ENCODE data around the gene NLGN4X.

The NLGN4X gene

DNA sequence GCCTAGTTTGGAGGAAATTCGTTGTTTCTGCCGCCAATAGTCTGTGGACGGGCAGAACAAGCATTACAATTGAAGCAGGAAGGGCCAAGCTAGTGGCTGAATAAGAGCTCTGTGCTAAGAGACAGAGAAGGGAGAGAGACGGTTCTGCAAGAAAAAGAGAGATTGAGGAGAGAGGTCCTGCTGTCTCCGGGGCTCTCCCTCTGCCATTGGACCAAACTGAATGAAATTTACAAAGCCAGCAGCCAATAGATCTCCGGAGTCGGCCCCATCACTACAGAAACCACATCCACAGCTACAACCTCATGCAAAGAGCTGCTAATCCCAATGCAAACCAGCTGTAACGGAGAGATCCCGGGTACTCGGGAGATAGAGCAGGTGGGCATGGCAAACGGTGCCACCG is at the start of gene NLGN4X:
TSS of gene NLGN4X (minus strand) at position 148 of the 400 bp plus-strand sequence. CDS start 77,401 bp downstream, outside the sequence.
- no peak for DNase-seq

DNA sequence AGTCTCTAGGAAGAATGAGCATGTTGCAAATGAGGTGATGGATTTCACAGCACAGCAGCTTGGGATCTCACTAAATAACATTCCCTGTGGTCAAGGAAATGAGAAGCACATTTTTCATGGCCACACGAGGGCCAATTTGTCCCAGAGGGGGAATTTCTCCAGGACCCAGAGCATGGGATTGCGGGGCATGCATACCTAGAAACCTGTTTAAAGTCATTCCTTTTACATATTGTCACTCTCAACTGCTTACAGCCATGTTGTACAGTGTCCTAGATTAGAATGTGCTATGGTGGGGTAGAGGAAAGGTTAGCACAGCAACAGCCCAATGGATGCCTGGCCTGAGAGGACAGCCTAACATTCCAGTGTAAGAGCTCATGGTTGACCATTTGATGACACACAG is 37.4 kb upstream of the NLGN4X start:
- DNase-seq: no peak

DNA sequence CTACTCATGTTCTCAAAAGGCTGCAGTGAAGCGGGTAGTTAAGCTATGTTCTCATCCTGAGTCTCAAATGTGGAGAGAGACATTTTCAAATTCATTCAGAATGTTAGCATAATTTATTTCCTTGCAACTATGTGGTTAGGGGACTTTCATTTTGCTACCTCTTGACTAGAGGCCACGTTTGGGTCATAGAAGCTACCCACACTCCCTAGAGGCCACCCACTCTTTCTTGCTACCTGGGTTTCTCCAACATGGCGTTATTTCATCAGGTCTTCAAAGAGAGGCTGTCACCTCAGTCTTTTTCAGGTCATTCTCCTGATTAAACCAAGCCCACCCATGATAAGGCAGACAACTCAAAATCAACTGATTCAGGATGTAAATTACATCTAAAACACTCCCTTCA is 34.3 kb upstream of the NLGN4X start:
- DNase-seq: no peak

DNA sequence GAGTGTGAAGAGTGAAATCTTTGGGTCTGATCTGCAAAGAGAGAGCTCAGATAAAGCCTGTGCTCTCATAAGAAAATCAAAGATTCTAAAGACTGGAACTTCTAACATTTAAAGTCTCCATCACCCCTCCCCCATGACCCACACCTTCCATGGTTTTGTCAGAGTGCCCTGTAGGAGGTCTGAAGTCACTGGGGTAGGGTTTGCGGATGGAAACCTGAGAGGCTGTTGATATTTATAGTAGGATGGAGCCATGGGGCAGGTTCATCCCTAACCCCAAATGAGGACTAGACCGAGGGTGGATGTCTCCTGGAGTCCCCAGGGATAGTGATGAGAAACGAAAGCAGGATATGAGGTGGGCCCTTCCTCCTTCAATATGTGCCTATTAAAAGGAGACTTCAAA is 28.4 kb upstream of the NLGN4X start:
- DNase-seq: no peak

DNA sequence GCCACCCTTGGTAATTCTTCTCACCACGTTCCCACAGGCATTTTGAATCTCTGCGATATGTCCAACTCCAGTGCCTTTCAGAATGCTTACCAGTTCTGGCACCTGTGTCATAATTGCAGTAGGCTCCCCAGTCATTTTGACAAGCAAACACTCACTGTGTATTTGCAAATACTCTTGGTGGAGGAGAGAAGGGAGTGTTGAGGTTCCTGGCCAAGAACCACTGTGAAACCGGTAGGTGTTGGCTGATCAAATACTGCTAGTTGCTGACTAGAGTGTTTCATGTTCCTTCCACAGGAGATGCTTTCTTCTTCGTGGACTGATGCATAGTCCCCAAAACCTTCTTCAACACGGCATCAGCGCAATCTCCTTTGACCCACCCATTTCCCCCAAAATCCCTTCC is 16.0 kb upstream of the NLGN4X start:
- DNase-seq: no peak

DNA sequence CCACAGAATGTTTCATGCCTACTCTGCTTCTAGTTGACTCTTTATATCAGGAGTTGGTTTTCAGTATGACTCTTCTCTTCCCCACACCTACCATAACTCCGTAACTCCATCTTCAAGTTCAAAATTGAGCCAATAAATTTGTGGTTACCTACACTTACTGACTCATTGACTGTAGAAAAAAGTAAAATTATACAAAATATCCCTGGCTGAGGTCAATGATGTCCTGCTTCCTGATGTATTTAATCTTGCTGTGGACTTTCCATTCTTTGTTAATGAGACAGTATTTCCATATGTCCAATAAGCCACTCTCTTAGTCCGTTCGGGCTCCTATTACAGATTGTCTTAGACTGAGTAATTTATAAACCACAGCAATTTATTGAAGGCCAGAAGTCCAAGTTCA is 9.9 kb upstream of the NLGN4X start:
- DNase-seq: no peak

DNA sequence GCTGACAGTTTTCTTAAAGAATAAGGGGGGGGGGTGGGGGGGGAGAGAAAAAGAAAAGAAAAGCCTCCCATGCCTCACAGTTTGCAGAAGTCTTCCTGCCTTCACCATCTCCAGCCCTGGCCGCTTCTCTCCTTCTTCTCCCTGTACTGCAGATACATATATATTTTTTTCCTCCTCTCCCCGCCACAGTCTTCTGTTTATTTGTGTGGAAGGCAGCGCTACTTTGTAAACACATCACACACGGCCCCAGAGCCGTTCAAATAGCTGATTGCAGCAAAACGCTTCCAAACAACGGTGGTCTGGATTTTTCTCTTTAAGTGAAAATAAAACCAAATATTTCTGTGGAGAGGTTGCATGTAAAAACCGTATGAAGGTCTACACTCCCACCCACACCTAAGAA is 732 bp downstream of the NLGN4X start:
- DNase-seq: no peak

DNA sequence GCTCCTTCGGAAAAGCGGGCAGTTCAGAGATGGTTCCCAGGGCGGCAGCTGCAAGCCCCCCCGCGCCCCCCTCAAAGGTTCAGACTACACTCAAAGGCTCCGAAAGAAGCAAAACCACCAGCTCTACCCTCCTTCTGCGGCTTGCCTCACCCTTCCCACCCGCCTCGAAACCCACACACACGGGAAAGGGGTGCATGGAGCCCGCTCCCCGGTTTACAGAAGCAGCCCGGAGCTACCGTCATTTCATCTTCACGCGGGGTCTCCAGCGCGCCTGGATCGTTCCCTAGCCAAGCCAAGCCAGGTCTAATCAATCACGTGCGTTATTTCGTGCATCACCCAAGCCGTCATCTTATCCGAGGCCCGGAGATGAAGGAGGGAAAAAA is 1.2 kb downstream of the NLGN4X start:
- DNase-seq: no peak

DNA sequence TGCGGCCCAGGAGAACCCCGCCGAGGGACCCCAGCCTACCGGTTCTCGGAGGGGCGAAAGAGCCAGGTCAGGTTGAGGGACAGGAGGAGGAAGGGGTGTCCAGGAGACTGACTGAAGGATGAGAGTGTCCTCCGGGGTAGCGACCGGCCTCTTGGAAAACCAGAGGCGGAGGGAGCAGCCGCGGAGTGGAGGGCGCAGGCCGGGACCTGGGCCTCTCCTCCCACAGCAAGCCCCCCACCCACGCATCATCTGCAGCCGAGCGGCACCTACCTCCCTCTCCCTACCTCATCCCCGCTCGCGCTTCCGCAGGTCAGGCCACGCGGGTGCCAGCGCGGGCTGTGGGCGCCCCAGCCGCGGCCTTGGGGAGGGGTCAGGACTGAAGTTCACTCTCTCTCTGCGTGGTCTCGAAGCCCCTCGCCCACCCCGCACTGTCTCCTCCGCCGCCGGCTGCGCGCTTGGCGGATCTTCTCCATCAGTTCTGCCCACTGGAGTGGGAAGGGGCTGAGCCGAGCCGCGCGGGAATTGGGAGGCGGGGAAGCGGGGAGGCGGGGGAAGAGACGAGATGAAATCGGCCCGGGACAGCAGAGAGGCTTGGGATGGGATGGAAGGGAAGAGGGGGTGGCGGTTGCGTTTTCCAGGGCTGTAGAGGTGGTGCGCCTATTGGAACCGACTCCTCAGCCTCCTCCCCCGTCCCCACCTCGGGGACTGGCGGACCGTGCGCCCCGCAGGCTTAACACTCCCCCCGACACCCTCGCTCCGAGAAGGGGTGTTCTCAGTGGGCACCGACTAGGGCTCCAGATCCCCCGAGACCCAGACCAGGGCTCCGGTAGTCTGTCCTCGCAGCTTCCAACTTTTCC is 1.8 kb downstream of the NLGN4X start:
- DNase-seq: no peak

DNA sequence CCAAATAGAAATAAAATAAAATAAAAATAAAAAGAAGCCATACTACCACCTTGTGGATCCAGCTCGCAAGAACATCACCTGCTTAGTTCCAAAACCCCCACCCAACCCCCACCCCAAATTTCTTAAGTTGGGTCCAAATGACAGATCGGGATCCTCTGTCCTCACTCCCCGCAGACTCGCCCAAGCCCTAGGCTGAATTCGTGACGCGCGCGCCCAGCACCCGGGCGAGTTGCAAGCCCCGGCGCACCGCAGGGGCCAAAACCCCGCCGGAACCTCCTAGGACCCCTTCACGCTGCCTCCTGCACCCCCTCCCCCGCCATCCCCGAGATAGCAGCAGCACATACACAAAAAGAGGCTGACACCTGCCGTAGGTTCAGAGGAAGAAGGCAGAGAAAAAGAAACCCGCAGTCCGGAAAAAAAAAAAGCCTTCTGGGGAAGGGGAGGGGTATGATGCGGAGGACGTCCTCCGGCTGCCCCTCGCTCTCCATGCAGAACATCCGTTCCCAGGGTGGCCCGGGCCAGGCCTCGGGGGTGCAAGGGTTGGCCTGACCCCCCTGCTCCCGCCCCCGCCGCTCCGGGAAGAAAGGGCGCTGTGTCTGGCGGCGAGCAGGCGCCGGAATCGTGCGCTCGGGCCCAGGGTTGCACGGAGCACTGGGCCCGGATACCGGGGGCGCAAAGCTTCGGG is 2.6 kb downstream of the NLGN4X start:
- DNase-seq: no peak

DNA sequence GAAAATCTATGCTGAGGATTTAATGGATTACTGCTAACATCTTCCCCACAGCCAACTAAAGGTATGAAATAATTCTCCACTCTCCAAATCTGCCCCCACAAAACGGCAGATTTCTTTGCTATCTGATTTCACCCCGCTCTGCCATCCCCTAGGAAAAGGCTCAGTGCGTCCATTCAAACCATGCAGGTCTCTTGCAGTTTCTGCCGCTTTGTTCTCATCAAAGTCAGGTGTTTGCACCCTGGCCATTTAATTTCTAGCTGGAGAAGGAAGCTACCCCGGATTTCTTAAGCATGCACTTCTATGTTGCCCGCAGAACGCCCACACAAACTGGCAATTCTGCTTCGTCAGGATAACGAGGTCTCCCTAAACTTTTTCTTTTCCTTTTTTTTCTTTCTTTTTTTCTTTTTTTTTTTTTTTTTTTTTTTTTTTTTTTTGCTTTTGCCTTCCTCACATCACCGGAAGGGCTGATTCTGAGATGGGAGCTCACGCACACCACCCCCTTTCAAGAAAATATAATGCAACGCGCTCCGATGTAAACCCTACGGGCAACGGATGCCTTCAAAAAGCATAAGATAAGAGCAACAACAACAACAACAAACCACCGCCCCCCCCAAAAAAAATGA is 3.3 kb downstream of the NLGN4X start:
- DNase-seq: no peak

DNA sequence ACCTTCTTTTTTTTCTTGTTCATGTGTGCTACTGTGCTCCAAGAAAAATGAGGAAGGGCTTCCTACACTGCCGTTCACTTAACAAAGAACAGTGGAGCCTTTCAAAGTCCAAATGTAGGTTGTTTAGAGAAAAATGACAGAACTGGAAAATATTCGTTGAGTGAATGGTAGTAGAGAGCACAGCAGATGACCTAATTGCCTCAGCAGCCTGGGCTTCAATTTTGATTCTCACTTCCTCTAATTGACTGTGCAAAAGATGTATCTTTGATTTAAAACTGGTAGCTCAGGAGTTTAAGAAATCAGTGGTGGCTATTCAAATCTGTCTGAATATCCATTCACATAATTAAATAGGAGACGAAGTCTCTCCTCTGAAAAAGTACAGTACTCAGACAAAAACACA is 5.2 kb downstream of the NLGN4X start:
- DNase-seq: no peak

DNA sequence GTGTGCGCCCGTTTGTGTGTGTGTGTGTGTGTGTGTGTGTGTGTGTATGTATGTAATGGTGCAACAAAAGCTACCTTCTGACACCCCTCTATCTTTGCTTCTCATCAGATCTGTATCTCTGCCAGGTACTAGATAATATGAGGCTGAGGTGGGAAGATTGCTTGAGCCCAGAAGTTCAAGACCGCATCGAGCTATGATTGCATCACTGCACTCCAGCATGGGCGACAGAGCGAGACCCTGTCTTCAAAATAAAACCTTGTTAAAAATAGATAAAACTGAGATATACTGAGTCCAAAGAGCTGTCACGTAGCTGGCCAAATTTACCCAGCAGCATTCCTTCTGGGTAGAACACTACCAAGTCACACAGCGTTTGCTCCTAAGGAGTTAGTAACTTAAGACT is 18.4 kb downstream of the NLGN4X start:
- no peak for DNase-seq

DNA sequence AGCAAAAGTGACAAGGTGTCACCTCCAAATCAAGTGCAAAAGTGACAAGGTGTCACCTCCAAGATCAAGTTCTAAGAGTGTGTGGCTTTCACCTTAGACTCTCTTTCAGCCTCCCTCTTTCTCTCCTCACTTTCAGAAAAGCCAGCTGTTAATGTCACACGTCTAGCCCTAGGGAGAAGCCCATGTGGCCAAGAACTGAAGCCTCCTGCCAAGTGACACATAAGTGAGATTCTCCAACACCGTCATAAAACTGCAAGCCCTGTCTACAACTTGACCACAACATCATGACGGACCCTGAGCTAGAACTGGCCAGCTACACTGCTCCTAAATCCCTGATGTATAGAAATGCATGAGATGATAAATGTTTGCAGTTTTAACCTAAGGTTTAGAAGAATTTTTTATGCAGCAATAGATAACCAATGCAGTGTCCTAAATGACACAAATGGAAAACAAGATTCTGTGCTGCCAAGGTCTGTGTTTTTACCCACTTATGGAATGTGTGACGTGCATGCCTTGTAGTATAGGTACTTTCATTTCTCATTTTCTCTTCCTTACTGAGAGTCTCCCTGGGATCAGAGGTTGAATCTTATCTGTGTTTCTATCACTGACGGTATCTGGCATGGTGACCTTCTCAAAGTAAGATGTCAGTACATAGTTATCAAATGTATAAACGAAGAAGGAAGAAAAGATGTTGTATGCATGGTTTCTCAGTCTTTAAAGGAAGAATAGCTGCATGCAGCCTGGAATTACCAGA is 25.0 kb downstream of the NLGN4X start:
- DNase-seq: no peak

DNA sequence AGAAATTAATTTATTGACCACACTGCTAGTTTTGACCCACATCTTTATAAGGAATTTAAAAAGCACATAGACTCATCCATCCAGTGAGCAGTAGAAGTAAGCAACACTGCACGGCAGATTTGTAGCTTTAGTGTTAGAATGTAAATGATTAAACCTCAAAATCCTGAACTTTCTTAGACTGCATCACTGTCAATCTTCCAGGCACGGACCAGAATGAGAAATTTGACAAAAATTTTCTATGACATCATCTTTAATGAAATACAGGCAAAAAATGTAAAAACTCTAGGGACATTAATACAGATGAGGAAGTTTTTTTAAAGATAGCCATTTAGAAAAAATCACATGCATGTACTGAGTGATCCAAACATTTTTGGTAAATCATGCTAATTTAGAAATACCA is 29.2 kb downstream of the NLGN4X start:
- DNase-seq: no peak

DNA sequence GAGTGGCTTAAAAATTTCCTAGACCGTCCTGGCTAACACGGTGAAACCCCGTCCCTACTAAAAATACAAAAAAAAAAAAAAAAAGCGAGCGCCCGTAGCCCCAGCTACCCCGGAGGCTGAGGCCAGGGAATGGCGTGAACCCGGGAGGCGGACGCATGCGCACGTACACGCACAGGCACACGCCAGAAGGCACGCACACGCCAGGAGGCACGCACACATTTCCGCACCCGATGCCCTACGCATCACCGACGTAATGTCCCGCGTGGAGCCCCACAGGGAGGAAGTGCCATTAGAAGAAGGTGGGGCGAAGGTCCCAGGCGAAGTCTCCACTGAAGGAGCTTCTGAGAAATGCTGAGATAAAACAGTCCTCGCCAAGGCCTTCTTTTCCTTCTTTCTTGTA is 41.4 kb downstream of the NLGN4X start:
- DNase-seq: no peak

DNA sequence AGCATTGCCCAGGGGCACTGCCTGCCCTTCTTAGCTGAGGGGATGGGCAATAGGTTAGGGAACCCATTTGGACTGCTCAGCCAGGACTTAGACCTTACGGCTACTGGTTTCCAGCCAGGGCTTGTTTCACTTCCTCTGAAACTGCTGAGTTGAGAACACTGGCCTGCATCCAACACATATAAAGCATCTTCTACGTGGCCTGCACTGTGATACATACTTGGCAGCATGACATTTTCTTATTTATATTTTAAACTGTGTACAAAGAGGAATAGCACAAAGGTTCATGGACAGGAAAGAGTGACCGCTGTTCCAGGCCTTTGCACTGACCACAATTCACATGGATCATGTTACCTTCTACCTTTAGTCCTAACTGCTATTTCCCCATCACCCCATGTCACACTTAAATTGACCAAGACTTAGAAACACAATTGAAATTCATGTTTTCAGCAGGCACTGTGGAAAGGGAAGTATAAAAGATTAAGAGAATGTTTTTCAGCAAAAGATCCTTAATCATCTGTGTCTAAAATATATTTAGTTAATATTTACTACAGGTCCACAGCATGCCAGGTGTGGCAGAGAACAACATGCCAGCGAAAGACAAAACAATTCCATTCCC is 43.7 kb downstream of the NLGN4X start:
- no peak for DNase-seq

DNA sequence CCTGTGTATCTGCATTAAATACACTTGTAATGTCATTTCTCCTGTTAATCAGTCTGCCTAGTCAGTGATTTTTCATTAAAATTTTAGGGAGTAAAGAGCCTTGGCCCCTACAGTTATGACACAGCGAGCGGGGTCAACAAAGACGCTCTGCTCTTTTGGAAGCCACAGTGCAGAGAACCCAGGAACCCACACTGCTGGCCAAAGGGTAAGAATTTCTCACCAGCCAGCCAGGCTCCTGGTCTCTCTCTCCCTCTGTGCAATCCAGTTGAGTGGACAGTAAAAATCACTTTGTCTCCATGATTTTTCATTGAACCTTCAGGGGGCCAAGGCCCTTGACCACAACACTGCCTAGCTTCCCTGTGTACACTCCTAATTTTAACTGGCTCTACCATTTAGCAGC is 52.8 kb downstream of the NLGN4X start:
- no peak for DNase-seq

DNA sequence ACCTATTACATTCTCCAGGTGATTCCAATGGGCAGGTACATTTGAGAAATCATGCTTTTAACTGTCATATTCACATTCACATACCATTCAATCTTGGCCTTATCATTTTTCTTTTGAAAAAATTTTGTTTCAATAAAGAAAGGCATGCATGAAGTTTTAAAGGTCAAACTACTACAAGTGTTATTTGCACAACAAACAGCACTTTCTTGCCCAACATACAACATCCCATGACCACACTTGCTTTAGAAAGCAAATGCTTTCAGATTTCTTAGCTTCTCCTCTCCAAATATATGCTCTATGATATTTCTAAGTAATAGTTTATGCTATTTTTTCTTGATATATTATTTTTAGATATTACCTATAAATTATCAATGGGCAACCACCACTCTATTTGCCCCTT is 58.2 kb downstream of the NLGN4X start:
- no peak for DNase-seq

DNA sequence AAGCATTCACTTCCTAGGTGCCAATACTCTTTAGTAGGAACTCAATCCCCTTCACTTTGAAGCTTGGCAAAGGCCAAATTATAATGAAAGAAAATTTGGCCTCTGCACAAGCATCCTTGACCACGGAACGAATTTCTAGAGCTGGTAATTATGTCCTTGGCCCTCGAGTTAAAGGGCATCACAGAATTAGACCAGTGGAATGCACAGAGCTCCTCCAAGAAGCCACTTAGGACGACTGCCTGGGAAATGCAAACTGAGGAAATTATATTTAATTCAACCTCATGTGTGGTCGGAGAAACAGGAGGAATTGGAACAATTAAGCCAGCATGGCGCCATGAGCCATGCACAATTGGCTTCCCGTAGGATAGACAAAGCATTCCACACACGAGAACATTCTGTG is 59.3 kb downstream of the NLGN4X start:
- DNase-seq: no peak

DNA sequence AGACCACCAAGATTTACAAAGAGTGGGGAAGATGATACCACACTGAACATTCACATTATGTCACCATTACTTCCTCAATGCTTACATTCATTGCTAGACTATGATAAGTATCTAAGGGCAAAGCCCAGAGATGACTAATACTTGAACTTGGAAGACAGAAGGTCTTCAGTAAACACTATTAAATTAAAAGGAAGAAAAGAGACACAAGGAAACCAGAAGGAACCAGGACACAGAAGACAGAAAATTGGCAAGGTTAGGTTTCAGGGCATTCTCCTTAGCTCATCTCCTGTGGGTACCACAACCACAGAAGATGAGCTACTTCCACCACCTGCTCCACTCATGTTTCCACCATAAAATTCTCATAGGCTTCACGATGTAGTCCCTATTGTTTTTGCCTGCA is 64.9 kb downstream of the NLGN4X start:
- DNase-seq: no peak

DNA sequence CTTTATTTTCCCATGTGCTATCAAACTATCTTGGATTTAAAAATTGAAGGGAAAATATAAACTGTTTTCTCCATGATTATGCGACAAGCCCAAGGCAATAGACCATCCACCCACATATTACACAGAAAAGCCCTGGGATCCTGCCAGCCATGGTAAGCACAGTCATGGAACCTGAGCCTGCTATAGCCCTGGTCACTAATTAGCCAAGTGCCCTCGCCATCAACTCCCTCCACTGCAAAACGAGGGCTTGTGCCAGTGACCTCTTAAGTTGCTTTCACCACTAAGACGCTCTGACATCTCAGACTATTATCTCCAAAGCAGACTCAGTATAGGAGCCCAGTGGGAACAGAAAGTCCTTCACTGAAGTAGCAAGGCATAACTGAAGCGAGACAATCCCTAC is 69.2 kb downstream of the NLGN4X start:
- DNase-seq: no peak

DNA sequence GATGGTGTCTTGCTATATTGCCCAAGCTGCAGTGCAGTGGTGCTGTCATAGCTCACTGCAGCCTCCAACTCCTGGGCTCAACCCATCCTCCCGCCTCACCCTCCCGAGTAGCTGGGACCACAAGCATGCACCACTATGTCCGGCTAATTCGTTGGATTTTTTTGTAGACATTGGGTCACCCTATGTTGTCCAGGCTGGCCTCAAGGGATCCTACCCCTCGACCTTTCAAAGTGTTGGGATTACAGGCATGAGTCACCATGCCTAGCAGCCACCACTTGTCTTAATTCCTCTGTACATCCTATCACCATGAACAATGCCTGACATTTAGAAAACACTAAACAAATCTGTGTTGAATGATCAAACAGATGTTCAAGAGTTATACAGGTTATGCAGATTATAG is 76.7 kb downstream of the NLGN4X start:
- no peak for DNase-seq

All from stimulated activated naive CD4-positive, alpha-beta T cell treated with Interleukin-2 at 50 U/mL for 16 hours (primary cell).